HG02759 (cell line): ENCODE data around the gene PLA2G2A.
"Not testable (repeated sequence)": the region's sequence is repeated elsewhere in the genome, so short reads cannot be mapped to it uniquely, and the experiment has no call there.

Experiments
- ATAC-seq: cut with Tn5 transposase; IDR thresholded peaks from one replicate; pipeline ENCODE4 v1.9.1; 2021; ENCODE audit warnings: mild to moderate bottlenecking, moderate library complexity; ENCODE audit not compliant: unreplicated experiment

Gene PLA2G2A

GRCh38 chr1:19934336-19934735, 45.1 kb downstream of the PLA2G2A start:
- ATAC-seq = no peak

DNA sequence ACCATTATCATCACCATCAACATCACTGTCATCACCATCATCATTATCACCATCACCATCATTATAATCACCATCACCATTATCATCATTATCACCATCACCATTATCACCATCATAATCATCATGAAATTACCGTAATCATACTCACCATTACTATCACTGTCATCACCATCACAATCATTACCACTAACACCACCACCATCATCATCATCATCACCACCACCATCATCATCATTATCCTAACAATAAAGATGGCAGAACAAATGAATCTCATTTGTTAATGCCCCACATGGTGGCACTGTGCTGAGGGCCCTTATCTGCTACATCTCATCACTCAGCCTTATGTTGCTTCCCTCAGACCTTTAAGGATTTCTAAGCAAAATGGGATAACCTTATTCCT, 46.6 kb downstream of the PLA2G2A start:
- no peak for ATAC-seq

DNA sequence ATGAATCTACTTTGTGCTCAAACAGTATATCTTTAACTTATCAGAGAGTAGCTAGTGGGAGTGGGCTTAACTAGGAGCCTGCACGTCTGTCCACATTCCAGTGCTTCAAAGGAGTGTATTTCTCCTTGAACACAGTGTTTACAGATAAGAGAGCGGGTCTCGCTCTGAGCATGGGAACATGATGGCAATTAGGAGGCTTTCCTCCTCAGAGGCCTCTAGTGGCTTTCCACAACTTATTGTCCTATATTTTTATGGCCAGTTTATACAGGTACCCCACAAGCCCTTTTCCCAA, 52.3 kb downstream of the PLA2G2A start:
- not testable (repeated sequence) for ATAC-seq

DNA sequence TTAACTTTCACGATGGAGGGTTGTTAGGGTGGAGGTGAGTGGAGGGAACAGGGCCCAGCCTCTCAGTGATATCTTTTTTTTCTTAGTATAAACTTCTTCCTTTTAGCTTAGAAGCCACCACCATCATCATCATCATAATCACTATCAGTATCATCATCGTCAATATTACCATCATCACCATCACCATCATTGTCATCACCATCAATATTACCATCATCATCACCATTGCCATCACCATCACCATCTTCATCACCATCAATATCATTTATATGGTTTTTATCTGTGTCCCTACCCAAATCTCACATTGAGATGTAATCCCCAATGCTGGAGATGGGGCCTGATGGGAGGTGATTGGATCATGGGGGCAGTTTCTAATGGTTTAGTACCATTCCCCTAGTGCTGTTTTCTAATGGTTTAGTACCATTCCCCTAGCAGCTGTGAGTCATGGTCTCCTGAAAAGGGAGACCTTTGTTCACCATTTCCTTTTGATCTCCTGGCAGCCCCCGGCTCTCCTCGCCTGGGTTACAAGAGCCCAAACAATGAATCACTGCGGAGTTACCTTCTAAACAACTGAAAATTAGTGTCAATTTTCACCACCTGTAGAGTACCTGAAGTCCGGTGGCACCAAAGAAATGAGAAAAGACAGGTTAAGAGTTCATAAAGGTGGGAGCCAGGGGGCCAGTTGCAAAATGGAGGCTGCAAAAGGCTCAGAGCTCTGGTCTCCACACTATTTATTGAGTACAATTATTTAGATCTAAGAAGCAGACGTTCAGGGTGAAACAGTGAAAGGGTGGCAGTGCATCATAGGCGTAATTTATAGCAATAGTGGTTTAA, 52.9 kb downstream of the PLA2G2A start:
- no peak for ATAC-seq
